Gastroesophageal sphincter (tissue), 4 donors: ENCODE results near the gene SELENOW. TPM values are rescaled to one million over a fixed set of nuclear protein-coding genes. Genes with fewer than 3 reads are reported as not detected.

ENCODE experiments used
- ATAC-seq: fragments of 150-250 bp; one replicate; pipeline ENCODE4 v1.9.1; 2016; ENCODE audit warnings: mild to moderate bottlenecking, moderate library complexity
- H3K27ac ChIP-seq, 4 donors: fragments of 200-600 bp; sonication (generic) in 3 of 4; 1 replicate in 3 of 4; 2 replicates in 1 of 4; pipeline ENCODE4 v1.5.1; 2016 to 2019
- H3K27me3 ChIP-seq: fragments of 200-600 bp; sonication (generic); one replicate; pipeline ENCODE4 v1.5.1; 2019
- H3K36me3 ChIP-seq, 2 donors: fragments of 200-600 bp; sonication (generic); one replicate each; pipeline ENCODE4 v1.5.1; 2019; ENCODE audit warnings: control low read depth in 1 of 2
- H3K4me1 ChIP-seq, 3 donors: fragments of 200-600 bp; sonication (generic); 1 replicate in 2 of 3; 2 replicates in 1 of 3; pipeline ENCODE4 v1.5.1; 2016 to 2019; ENCODE audit warnings: control low read depth in 2 of 3
- H3K4me3 ChIP-seq, 2 donors: fragments of 200-600 bp; sonication (generic); one replicate each; pipeline ENCODE4 v1.5.1; 2019; ENCODE audit warnings: mild to moderate bottlenecking in 1 of 2, moderate library complexity in 1 of 2
- H3K9me3 ChIP-seq, 3 donors: fragments of 200-600 bp; sonication (generic); one replicate each; pipeline ENCODE4 v1.5.1; 2017 to 2019; ENCODE audit warnings: control low read depth in 2 of 3
- EP300 ChIP-seq: sonication (generic); formaldehyde crosslinking; IDR thresholded peaks from one replicate; pipeline ENCODE4 v1.6.1; 2017; ENCODE audit warnings: antibody characterized with exemption, mild to moderate bottlenecking
- POLR2A ChIP-seq, 2 donors: fragments of 450-650 bp; IDR thresholded peaks; one replicate each; pipeline ENCODE4 v1.6.1; 2017; ENCODE audit warnings: antibody characterized with exemption in 2 of 2, mild to moderate bottlenecking in 2 of 2, moderate library complexity in 1 of 2
- POLR2AphosphoS5 ChIP-seq: sonication (generic); formaldehyde crosslinking; IDR thresholded peaks from one replicate; pipeline ENCODE4 v1.6.1; 2017; ENCODE audit warnings: antibody characterized with exemption
- WGBS, 2 donors: methylation state at CpG; one replicate each; pipeline ENCODE4 v1.1.5; 2018; ENCODE audit warnings: low coverage in 1 of 2; 5-methylcytosine and 5-hydroxymethylcytosine counted together
- total RNA-seq, 4 donors: library from RNA; depleted of rRNA; stranded (reverse); fragments of >200 nt; gene quantifications; one replicate each; pipeline ENCODE4 v1.1.0, GENCODE V29; 2016
- TF ChIP-seq, protein P1 (sequence below), 4 experiments: fragments of 200-600 bp in 2 of 4; fragments of 450-650 bp in 2 of 4; sonication (generic) in 1 of 4; IDR thresholded peaks; one replicate each; pipeline ENCODE4 v1.5.1; 2017 to 2019; ENCODE audit warnings: antibody characterized with exemption in 4 of 4, mild to moderate bottlenecking in 2 of 4, moderate library complexity in 2 of 4

Gene SELENOW
- total RNA-seq, 4 donors from 2014 or later = 1,196 to 1,646 (median 1,370) TPM

- peaks cover 0 to 2% (median 0%) of the 10 kb centered on the region in 3 donors for H3K4me1 ChIP-seq
- H3K27ac ChIP-seq = no peak overlapping the region
- no peak for TF ChIP-seq POLR2AphosphoS5
- no peak for TF ChIP-seq POLR2A (IDR thresholded peaks at IDR 0.05)
- TF ChIP-seq EP300 = no peak
- TF ChIP-seq, protein P1, sequence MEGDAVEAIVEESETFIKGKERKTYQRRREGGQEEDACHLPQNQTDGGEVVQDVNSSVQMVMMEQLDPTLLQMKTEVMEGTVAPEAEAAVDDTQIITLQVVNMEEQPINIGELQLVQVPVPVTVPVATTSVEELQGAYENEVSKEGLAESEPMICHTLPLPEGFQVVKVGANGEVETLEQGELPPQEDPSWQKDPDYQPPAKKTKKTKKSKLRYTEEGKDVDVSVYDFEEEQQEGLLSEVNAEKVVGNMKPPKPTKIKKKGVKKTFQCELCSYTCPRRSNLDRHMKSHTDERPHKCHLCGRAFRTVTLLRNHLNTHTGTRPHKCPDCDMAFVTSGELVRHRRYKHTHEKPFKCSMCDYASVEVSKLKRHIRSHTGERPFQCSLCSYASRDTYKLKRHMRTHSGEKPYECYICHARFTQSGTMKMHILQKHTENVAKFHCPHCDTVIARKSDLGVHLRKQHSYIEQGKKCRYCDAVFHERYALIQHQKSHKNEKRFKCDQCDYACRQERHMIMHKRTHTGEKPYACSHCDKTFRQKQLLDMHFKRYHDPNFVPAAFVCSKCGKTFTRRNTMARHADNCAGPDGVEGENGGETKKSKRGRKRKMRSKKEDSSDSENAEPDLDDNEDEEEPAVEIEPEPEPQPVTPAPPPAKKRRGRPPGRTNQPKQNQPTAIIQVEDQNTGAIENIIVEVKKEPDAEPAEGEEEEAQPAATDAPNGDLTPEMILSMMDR (IDR thresholded peaks at IDR 0.05) = no peak
- H3K9me3 ChIP-seq = no peaks in the 10 kb centered on the region
- no peak for ATAC-seq
- peaks cover 0 to 81% of the 10 kb centered on the region in 2 donors for H3K36me3 ChIP-seq
- no peak overlapping the region for H3K4me3 ChIP-seq
- WGBS, 2 donors = 69 to 77% methylated on average over 6 to 9 of the region's 14 CpGs
- H3K27me3 ChIP-seq = no peaks in the 10 kb centered on the region
Measured at GRCh38 chr19:47757617-47758442, 20.7 kb upstream of the SELENOW start.

DNA sequence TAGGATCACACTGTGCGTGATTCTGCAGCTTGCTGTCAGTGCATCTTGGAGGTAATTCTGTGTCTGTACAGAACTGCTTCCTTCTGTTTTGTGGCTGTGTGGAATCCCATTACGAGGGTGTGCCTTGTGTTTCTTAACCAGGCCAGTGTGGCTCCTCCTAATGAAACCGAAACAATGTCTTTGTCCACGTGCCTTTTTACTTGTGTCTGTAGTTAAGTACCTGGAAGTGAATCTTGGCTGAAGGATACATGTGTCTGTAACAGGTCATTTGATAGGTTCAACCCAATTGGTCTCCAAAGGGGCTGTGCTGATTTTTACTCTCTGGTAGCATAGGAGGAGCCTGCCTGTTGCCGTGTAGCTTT, 20.1 kb upstream of the SELENOW start:
- H3K36me3 ChIP-seq = peaks cover 0 to 75% of the 10 kb centered on the region in 2 donors
- ATAC-seq = no peak
- H3K9me3 ChIP-seq = no peaks in the 10 kb centered on the region
- H3K27ac ChIP-seq = no peak overlapping the region
- H3K4me3 ChIP-seq = no peak overlapping the region
- TF ChIP-seq, protein P1 (IDR thresholded peaks at IDR 0.05) = no peak
- TF ChIP-seq EP300 (no peak), POLR2A (IDR thresholded peaks at IDR 0.05) (no peak), POLR2AphosphoS5 (no peak)
- peaks cover 0 to 5% (median 0%) of the 10 kb centered on the region in 3 donors for H3K4me1 ChIP-seq
- H3K27me3 ChIP-seq = no peaks in the 10 kb centered on the region
- WGBS, 2 donors = 85 to 92% methylated on average over 4 to 5 of the region's 5 CpGs

DNA sequence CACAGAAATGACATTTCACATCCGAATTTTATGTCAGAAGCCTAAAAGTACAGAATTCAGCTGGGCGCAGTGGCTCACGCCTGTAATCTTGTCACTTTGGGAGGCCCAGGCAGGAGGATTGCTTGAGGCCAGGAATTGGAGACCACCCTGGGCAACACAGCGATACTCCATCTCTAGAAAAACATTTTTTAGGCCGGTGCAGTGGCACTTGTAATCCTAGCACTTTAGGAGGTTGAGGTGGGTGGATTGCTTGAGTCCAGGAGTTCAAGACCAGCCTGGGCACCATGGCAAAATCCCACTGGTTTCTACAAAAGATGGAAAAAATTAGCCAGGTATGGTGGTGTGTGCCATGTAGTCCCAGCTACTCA, 17.9 kb upstream of the SELENOW start:
- peaks cover 0 to 53% of the 10 kb centered on the region in 2 donors for H3K36me3 ChIP-seq
- no peaks in the 10 kb centered on the region for H3K27me3 ChIP-seq
- H3K4me3 ChIP-seq = no peak overlapping the region
- H3K4me1 ChIP-seq = peaks cover 0 to 9% (median 0%) of the 10 kb centered on the region in 3 donors
- H3K9me3 ChIP-seq = no peaks in the 10 kb centered on the region
- TF ChIP-seq POLR2A (IDR thresholded peaks at IDR 0.05) (no peak), POLR2AphosphoS5 (no peak), EP300 (no peak)
- TF ChIP-seq, protein P1 (IDR thresholded peaks at IDR 0.05) = no peak
- H3K27ac ChIP-seq = no peak overlapping the region
- ATAC-seq = no peak
- WGBS, 2 donors = 100% methylated on average over 1 of the region's 5 CpGs; no CpG with 5 or more reads in 1 of the 2 donors

DNA sequence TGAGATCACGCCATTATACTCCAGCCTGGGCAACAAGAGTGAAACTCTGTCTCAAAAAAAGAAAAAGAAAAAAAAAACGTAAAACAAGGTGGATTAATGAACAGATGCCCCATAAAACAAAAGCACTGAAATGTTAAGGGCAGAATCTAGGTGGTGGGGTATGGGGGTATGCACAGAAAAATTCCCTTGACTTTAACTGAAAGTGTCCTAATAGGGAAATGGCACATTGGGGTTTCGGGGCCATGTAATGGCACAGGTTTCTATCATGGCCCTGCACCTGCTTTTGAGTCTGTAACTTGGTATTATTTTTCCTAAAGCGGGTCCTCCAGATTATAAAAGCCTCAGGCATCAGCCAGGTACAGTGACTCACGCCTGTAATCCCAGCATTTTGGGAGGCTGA, 16.9 kb upstream of the SELENOW start:
- ATAC-seq = no peak
- TF ChIP-seq, protein P1 (IDR thresholded peaks at IDR 0.05) = no peak
- TF ChIP-seq EP300 = no peak
- TF ChIP-seq POLR2AphosphoS5 = no peak
- TF ChIP-seq POLR2A (IDR thresholded peaks at IDR 0.05) = no peak
- Histone ChIP-seq H3K4me3 (no peak overlapping the region), H3K36me3 (peaks cover 0 to 44% of the 10 kb centered on the region in 2 donors), H3K4me1 (peaks cover 0 to 17% (median 3%) of the 10 kb centered on the region in 3 donors), H3K27me3 (no peaks in the 10 kb centered on the region), H3K9me3 (no peaks in the 10 kb centered on the region), H3K27ac (no peak overlapping the region)
- WGBS, 2 donors = 66 to 100% methylated on average over 1 to 2 of the region's 5 CpGs

GRCh38 chr19:47762151-47762550, 16.4 kb upstream of the SELENOW start:
- TF ChIP-seq, protein P1 (IDR thresholded peaks at IDR 0.05) = no peak
- TF ChIP-seq POLR2AphosphoS5 (no peak), POLR2A (IDR thresholded peaks at IDR 0.05) (no peak), EP300 (no peak)
- H3K4me1 ChIP-seq = peaks cover 0 to 17% (median 3%) of the 10 kb centered on the region in 3 donors
- no peak for ATAC-seq
- H3K4me3 ChIP-seq = no peak overlapping the region
- peak overlapping the region in 1 of 4 donors; percentile 3 for H3K27ac ChIP-seq
- no peaks in the 10 kb centered on the region for H3K9me3 ChIP-seq
- 65 to 92% methylated on average over 2 to 3 of the region's 3 CpGs for WGBS, 2 donors
- peaks cover 0 to 38% of the 10 kb centered on the region in 2 donors for H3K36me3 ChIP-seq
- H3K27me3 ChIP-seq = no peaks in the 10 kb centered on the region
